Tibial artery (tissue), 4 donors: Measurements from ENCODE around the gene KRT4.
"Not testable (repeated sequence)": the region's sequence is repeated elsewhere in the genome, so short reads cannot be mapped to it uniquely, and the experiment has no call there.

Experiments used
- DNase-seq, 2 donors: peaks; one replicate each; pipeline ENCODE4 v3.0.0-alpha.2; 2019
- H3K27ac ChIP-seq, 2 donors: fragments of 200-600 bp; sonication (generic) in 1 of 2; 1 replicate in 1 of 2; 2 replicates in 1 of 2; pipeline ENCODE4 v1.5.1; 2018 to 2019; ENCODE audit warnings: mild to moderate bottlenecking in 1 of 2
- H3K27me3 ChIP-seq, 2 donors: fragments of 200-600 bp; sonication (generic) in 1 of 2; one replicate each; pipeline versions ENCODE4 v1.5.1 to v1.6.0; 2016 to 2019
- H3K36me3 ChIP-seq, 3 donors: fragments of 200-600 bp; sonication (generic) in 2 of 3; one replicate each; pipeline ENCODE4 v1.5.1; 2016 to 2019; ENCODE audit warnings: mild to moderate bottlenecking in 2 of 3
- H3K4me1 ChIP-seq, 4 donors: fragments of 200-600 bp; sonication (generic) in 2 of 4; 1 replicate in 3 of 4; 2 replicates in 1 of 4; pipeline ENCODE4 v1.5.1; 2016 to 2019
- H3K4me3 ChIP-seq, 2 donors: fragments of 200-600 bp; sonication (generic) in 1 of 2; 1 replicate in 1 of 2; 2 replicates in 1 of 2; pipeline ENCODE4 v1.5.1; 2018 to 2019; ENCODE audit warnings: mild to moderate bottlenecking in 2 of 2
- H3K9me3 ChIP-seq, 3 donors: fragments of 200-600 bp; sonication (generic) in 1 of 3; one replicate each; pipeline ENCODE4 v1.5.1; 2016 to 2019
- CTCF ChIP-seq, 2 experiments: fragments of 200-600 bp in 1 of 2; fragments of 450-650 bp in 1 of 2; IDR thresholded peaks; one replicate each; pipeline ENCODE4 v1.5.1; 2017 to 2019; ENCODE audit warnings: antibody characterized with exemption in 2 of 2, mild to moderate bottlenecking in 1 of 2, moderate library complexity in 1 of 2
- intact Hi-C: fragments of 100-400 bp; cut with DNase I; formaldehyde crosslinking; loops from one replicate; pipeline ENCODE4 v1.15.0; 2023; ENCODE audit warnings: low total_unique reads

KRT4 gene

GRCh38 chr12:52856787-52857186, 42.9 kb upstream of the KRT4 start:
- H3K9me3 ChIP-seq, result no peaks in the 10 kb centered on the region
- TF ChIP-seq CTCF (IDR thresholded peaks at IDR 0.05), result no peak
- H3K36me3 ChIP-seq, result no peaks in the 10 kb centered on the region
- intact Hi-C loops, result no loop called here
- no peak overlapping the region for H3K27ac ChIP-seq
- H3K4me3 ChIP-seq, result no peak overlapping the region
- H3K4me1 ChIP-seq, result peaks cover 0 to 7% (median 0%) of the 10 kb centered on the region in 4 donors
- no peak for DNase-seq
- H3K27me3 ChIP-seq, result no peaks in the 10 kb centered on the region

- DNase-seq, H3K36me3 ChIP-seq, H3K9me3 ChIP-seq, H3K27me3 ChIP-seq, intact Hi-C loops, H3K4me1 ChIP-seq, H3K27ac ChIP-seq, H3K4me3 ChIP-seq: not testable (repeated sequence)
Observed at GRCh38 chr12:52856077-52856476, 42.2 kb upstream of the KRT4 start.

- H3K4me3 ChIP-seq, result no peak overlapping the region
Observed at GRCh38 chr12:52851787-52852186, 37.9 kb upstream of the KRT4 start.

GRCh38 chr12:52850681-52851080, 36.8 kb upstream of the KRT4 start:
- H3K27ac ChIP-seq, result no peak overlapping the region
- no peak for DNase-seq
- H3K27me3 ChIP-seq, result peaks cover 0 to 29% of the 10 kb centered on the region in 2 donors
- H3K4me1 ChIP-seq, result no peaks in the 10 kb centered on the region
- H3K4me3 ChIP-seq, result no peak overlapping the region
- intact Hi-C loops, result no loop called here
- no peaks in the 10 kb centered on the region for H3K9me3 ChIP-seq
- no peak for TF ChIP-seq CTCF (IDR thresholded peaks at IDR 0.05)
- no peaks in the 10 kb centered on the region for H3K36me3 ChIP-seq

More at GRCh38 chr12:52851787-52852186, 37.9 kb upstream of the KRT4 start:
- H3K27ac ChIP-seq, result no peak overlapping the region
- no peak for TF ChIP-seq CTCF (IDR thresholded peaks at IDR 0.05)
- no peak for DNase-seq
- H3K9me3 ChIP-seq, result no peaks in the 10 kb centered on the region
- H3K4me1 ChIP-seq, result no peaks in the 10 kb centered on the region
- no peaks in the 10 kb centered on the region for H3K36me3 ChIP-seq
- H3K27me3 ChIP-seq, result peaks cover 0 to 27% of the 10 kb centered on the region in 2 donors
- intact Hi-C loops, result no loop called here

- no peaks in the 10 kb centered on the region for H3K4me1 ChIP-seq
- intact Hi-C loops, result loop anchor here (10.0 kb wide), 1 partner anchor 235 kb away; the partner anchor contains the start of gene KRT73
Observed at GRCh38 chr12:52849511-52849910, 35.6 kb upstream of the KRT4 start.

More at GRCh38 chr12:52849511-52849910, 35.6 kb upstream of the KRT4 start:
- no peak overlapping the region for H3K4me3 ChIP-seq
- H3K9me3 ChIP-seq, result no peaks in the 10 kb centered on the region
- no peak for TF ChIP-seq CTCF (IDR thresholded peaks at IDR 0.05)
- peaks cover 0 to 29% of the 10 kb centered on the region in 2 donors for H3K27me3 ChIP-seq
- no peak for DNase-seq
- H3K36me3 ChIP-seq, result no peaks in the 10 kb centered on the region
- no peak overlapping the region for H3K27ac ChIP-seq
